ENCODE data around the gene WDR75.

WDR75 gene

GRCh38 chr2:189515264-189515663 lies 74.0 kb downstream of the WDR75 start:
- WGBS = no CpG with 5 or more reads among the region's 1 CpG
- no peak overlapping the region for H3K4me3 ChIP-seq (ENCODE audit: low read length)
- no peaks in the 10 kb centered on the region for H3K36me3 ChIP-seq (ENCODE audit: insufficient read depth, low read length)
- H3K9ac ChIP-seq (ENCODE audit: low read depth, low read length) = no peak overlapping the region
- H3K9me3 ChIP-seq (ENCODE audit: insufficient read depth, low read depth, low read length) = no peaks in the 10 kb centered on the region
- H3K27me3 ChIP-seq (ENCODE audit: insufficient read depth, low read length) = no peaks in the 10 kb centered on the region
- no peaks in the 10 kb centered on the region for H3K4me1 ChIP-seq (ENCODE audit: insufficient read depth, low read length)
- no peak overlapping the region for H3K27ac ChIP-seq (ENCODE audit: low read depth, low read length)

DNA sequence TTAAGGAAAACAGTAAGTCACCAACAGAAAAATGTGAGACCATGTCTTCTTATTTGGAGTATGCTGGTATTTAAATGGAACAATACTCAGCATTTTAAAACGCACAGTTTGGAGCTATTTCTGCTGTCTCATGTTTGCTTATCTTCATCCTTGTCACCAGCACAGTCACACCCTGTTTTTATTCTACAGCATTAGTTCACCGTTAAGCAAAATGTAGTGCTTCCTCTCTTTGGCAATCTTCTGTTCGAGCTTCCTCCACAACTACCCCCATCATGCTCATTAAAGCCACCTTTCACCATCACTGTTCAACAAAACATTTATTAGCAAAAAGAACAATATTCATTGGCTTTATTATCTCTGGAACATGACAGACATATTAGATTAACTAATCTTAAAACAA lies 75.3 kb downstream of the WDR75 start:
- Histone ChIP-seq H3K27ac (ENCODE audit: low read depth, low read length) (no peak overlapping the region), H3K4me1 (ENCODE audit: insufficient read depth, low read length) (no peaks in the 10 kb centered on the region), H3K27me3 (ENCODE audit: insufficient read depth, low read length) (no peaks in the 10 kb centered on the region), H3K36me3 (ENCODE audit: insufficient read depth, low read length) (no peaks in the 10 kb centered on the region), H3K9me3 (ENCODE audit: insufficient read depth, low read depth, low read length) (no peaks in the 10 kb centered on the region), H3K4me3 (ENCODE audit: low read length) (no peak overlapping the region), H3K9ac (ENCODE audit: low read depth, low read length) (no peak overlapping the region)
- 93% methylated on average over 3 of the region's 3 CpGs for WGBS

DNA sequence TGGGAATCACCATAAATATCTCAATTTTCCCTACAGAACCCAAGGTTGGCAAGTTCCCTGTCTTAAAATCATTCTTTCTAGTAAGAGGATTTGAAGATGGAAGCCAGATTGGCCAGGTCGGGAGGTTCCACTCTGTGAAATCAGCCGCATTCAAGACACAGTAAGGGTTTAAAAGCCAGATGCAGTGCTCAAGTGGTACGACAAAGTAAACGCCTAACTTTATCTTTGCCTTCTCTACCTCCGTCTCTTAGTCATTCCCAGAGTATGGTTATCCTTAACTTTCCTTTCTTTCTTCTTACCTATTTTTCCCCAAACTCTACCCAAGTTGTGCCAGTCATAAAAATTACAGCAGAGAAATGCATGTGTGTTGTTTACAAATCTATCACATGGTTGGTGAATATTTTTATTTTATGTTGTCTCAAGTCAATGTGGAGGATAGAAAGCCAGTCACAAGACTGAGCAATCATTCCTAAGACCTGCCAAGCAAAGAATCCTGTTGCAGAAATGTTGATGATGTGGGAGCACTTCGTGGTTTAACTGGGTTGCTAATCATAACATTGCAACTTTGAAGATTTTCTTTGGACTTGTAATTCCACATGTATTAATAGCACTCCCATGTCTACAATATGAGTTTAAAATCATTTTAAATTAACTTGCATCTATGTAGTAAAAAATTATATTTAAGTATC lies 76.7 kb downstream of the WDR75 start:
- no peak overlapping the region for H3K9ac ChIP-seq (ENCODE audit: low read depth, low read length)
- WGBS = 93% methylated on average over 5 of the region's 6 CpGs
- no peaks in the 10 kb centered on the region for H3K9me3 ChIP-seq (ENCODE audit: insufficient read depth, low read depth, low read length)
- H3K27ac ChIP-seq (ENCODE audit: low read depth, low read length) = no peak overlapping the region
- H3K4me1 ChIP-seq (ENCODE audit: insufficient read depth, low read length) = no peaks in the 10 kb centered on the region
- no peaks in the 10 kb centered on the region for H3K27me3 ChIP-seq (ENCODE audit: insufficient read depth, low read length)
- H3K4me3 ChIP-seq (ENCODE audit: low read length) = no peak overlapping the region
- no peaks in the 10 kb centered on the region for H3K36me3 ChIP-seq (ENCODE audit: insufficient read depth, low read length)

- Histone ChIP-seq H3K27ac (ENCODE audit: low read depth, low read length) (no peak overlapping the region), H3K27me3 (ENCODE audit: insufficient read depth, low read length) (no peaks in the 10 kb centered on the region), H3K4me1 (ENCODE audit: insufficient read depth, low read length) (no peaks in the 10 kb centered on the region), H3K36me3 (ENCODE audit: insufficient read depth, low read length) (no peaks in the 10 kb centered on the region), H3K9me3 (ENCODE audit: insufficient read depth, low read depth, low read length) (no peaks in the 10 kb centered on the region), H3K9ac (ENCODE audit: low read depth, low read length) (no peak overlapping the region), H3K4me3 (ENCODE audit: low read length) (no peak overlapping the region)
- 74% methylated on average over 6 of the region's 6 CpGs for WGBS
Observed at GRCh38 chr2:189519631-189520387, 78.5 kb downstream of the WDR75 start.

DNA sequence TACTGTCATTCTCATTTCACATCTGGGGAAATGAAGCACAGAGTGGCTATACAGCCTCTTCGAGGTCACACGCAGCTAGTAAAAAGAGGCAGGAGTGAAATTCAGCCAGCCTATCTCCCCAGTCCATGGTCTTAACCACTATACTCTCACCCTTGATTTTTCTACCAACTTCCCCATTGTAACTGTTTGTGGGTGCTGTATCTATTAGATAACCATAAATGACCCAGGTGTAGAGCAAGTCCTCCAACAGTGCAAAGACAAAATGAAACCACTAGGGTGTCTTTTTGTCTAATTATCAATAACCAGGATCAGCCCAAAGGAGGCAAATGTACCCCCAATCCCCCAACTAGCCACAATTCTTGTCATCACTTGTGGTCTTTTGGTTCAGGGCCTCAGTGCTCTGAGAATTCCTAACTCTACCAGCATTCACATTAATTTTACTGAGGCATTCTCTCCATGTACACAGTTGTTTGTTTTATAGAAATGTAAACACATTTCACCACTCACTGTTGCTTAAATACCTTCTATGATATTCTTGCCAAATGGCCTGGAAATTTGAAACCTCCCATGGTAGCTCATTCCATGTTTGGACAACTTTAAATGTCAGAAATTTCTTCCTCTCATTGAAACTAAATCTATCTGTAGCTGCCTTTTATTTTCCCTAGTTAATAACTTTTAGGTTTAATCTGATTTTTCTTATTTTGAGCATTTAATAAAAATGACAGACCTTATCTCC lies 80.6 kb downstream of the WDR75 start:
- Histone ChIP-seq H3K36me3 (ENCODE audit: insufficient read depth, low read length) (no peaks in the 10 kb centered on the region), H3K27ac (ENCODE audit: low read depth, low read length) (no peak overlapping the region), H3K4me3 (ENCODE audit: low read length) (no peak overlapping the region), H3K4me1 (ENCODE audit: insufficient read depth, low read length) (no peaks in the 10 kb centered on the region), H3K9me3 (ENCODE audit: insufficient read depth, low read depth, low read length) (no peaks in the 10 kb centered on the region), H3K9ac (ENCODE audit: low read depth, low read length) (no peak overlapping the region), H3K27me3 (ENCODE audit: insufficient read depth, low read length) (no peaks in the 10 kb centered on the region)
- WGBS = 88% methylated on average over 2 of the region's 2 CpGs

- Histone ChIP-seq H3K9ac (ENCODE audit: low read depth, low read length) (no peak overlapping the region), H3K4me1 (ENCODE audit: insufficient read depth, low read length) (no peaks in the 10 kb centered on the region), H3K9me3 (ENCODE audit: insufficient read depth, low read depth, low read length) (no peaks in the 10 kb centered on the region), H3K27me3 (ENCODE audit: insufficient read depth, low read length) (no peaks in the 10 kb centered on the region), H3K4me3 (ENCODE audit: low read length) (no peak overlapping the region), H3K27ac (ENCODE audit: low read depth, low read length) (no peak overlapping the region), H3K36me3 (ENCODE audit: insufficient read depth, low read length) (no peaks in the 10 kb centered on the region)
- WGBS = 94% methylated on average over 5 of the region's 5 CpGs
Observed at GRCh38 chr2:189522435-189523151, 81.3 kb downstream of the WDR75 start.

GRCh38 chr2:189524746-189525145 lies 83.5 kb downstream of the WDR75 start:
- Histone ChIP-seq H3K36me3 (ENCODE audit: insufficient read depth, low read length) (no peaks in the 10 kb centered on the region), H3K9ac (ENCODE audit: low read depth, low read length) (no peak overlapping the region), H3K4me1 (ENCODE audit: insufficient read depth, low read length) (no peaks in the 10 kb centered on the region), H3K9me3 (ENCODE audit: insufficient read depth, low read depth, low read length) (no peaks in the 10 kb centered on the region), H3K4me3 (ENCODE audit: low read length) (no peak overlapping the region), H3K27ac (ENCODE audit: low read depth, low read length) (no peak overlapping the region), H3K27me3 (ENCODE audit: insufficient read depth, low read length) (no peaks in the 10 kb centered on the region)
- 92% methylated on average over 4 of the region's 4 CpGs for WGBS
